AG04450 (cell line): ENCODE results near the gene CFAP77. TPM values are rescaled to one million over a fixed set of nuclear protein-coding genes. Genes with fewer than 3 reads are reported as not detected.

Experiments
- CTCF ChIA-PET: fragments of 300-600, 350-600 bp; formaldehyde crosslinking; extraction: SDS; loops from one replicate; lab custom pipeline; 2022; ENCODE audit warnings: antibody characterized with exemption, inconsistent platforms; lab: Charles Lee
- POLR2A ChIA-PET: fragments of 350-600 bp; formaldehyde crosslinking; extraction: SDS; loops from one replicate; lab custom pipeline; 2021; ENCODE audit warnings: antibody characterized with exemption, inconsistent platforms; lab: Yijun Ruan, JAX
- DNase-seq: peaks from one replicate; pipeline ENCODE4 v3.0.0-alpha.2; 2011; ENCODE audit warnings: low read depth, low spot score
- H3K27ac ChIP-seq: one replicate; pipeline ENCODE4 v1.5.1; 2012; ENCODE audit warnings: low read depth, low read length, control low read depth
- H3K27me3 ChIP-seq: one replicate; pipeline ENCODE4 v1.6.0; 2012; ENCODE audit warnings: low read length; ENCODE audit not compliant: control insufficient read depth, insufficient read depth
- H3K4me3 ChIP-seq: 2 replicates; pipeline ENCODE4 v1.5.1; 2011; ENCODE audit warnings: mild to moderate bottlenecking, low read depth, low read length, control low read depth
- H3K9me3 ChIP-seq: 2 replicates; pipeline ENCODE4 v1.5.1; 2012; ENCODE audit warnings: low read length; ENCODE audit not compliant: control insufficient read depth, insufficient read depth
- polyA plus RNA-seq: library from polyadenylated mRNA; depleted of rRNA; stranded (reverse); fragments of >200 nt; gene quantifications from 2 replicates; pipeline ENCODE4 v1.2.3, GENCODE V29; 2011
- TF ChIP-seq, protein P1 (sequence below): IDR thresholded peaks from 2 replicates; pipeline ENCODE4 v1.5.1; 2011; ENCODE audit warnings: low read depth, low read length, control low read depth, inconsistent platforms

Gene CFAP77
- polyA plus RNA-seq, 1 experiment: not detected

- Histone ChIP-seq H3K27ac (no peak overlapping the region), H3K27me3 (peaks cover 44% of the 10 kb centered on the region), H3K4me3 (no peak overlapping the region), H3K9me3 (no peaks in the 10 kb centered on the region)
- no peak for DNase-seq
- POLR2A ChIA-PET: interaction anchor here (0.7 kb wide), 1 partner anchor 13 kb away, joined by 6 read pairs; no protein-coding TSS in a partner anchor
- CTCF ChIA-PET: interaction anchor here (1.0 kb wide), 1 partner anchor 74 kb away, joined by 3 read pairs; no protein-coding TSS in a partner anchor
- TF ChIP-seq, protein P1, sequence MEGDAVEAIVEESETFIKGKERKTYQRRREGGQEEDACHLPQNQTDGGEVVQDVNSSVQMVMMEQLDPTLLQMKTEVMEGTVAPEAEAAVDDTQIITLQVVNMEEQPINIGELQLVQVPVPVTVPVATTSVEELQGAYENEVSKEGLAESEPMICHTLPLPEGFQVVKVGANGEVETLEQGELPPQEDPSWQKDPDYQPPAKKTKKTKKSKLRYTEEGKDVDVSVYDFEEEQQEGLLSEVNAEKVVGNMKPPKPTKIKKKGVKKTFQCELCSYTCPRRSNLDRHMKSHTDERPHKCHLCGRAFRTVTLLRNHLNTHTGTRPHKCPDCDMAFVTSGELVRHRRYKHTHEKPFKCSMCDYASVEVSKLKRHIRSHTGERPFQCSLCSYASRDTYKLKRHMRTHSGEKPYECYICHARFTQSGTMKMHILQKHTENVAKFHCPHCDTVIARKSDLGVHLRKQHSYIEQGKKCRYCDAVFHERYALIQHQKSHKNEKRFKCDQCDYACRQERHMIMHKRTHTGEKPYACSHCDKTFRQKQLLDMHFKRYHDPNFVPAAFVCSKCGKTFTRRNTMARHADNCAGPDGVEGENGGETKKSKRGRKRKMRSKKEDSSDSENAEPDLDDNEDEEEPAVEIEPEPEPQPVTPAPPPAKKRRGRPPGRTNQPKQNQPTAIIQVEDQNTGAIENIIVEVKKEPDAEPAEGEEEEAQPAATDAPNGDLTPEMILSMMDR: no peak
Observed at GRCh38 chr9:132500193-132500592, 90.2 kb downstream of the CFAP77 start.

- H3K27me3 ChIP-seq: peaks cover 50% of the 10 kb centered on the region
- TF ChIP-seq, protein P1: no peak
- no peak for DNase-seq
- CTCF ChIA-PET: no interaction called here
- POLR2A ChIA-PET: no interaction called here
- H3K4me3 ChIP-seq: no peak overlapping the region
- H3K27ac ChIP-seq: no peak overlapping the region
- no peaks in the 10 kb centered on the region for H3K9me3 ChIP-seq
Observed at GRCh38 chr9:132502480-132502879, 92.5 kb downstream of the CFAP77 start.

GRCh38 chr9:132503116-132503515, 93.1 kb downstream of the CFAP77 start:
- no peaks in the 10 kb centered on the region for H3K9me3 ChIP-seq
- H3K27me3 ChIP-seq: peaks cover 50% of the 10 kb centered on the region
- TF ChIP-seq, protein P1: no peak
- H3K4me3 ChIP-seq: no peak overlapping the region
- DNase-seq: no peak
- ChIA-PET CTCF (no interaction called here), POLR2A (no interaction called here)
- H3K27ac ChIP-seq: no peak overlapping the region

- TF ChIP-seq, protein P1: no peak
- CTCF ChIA-PET: interaction anchor here (0.7 kb wide), 1 partner anchor 71 kb away, joined by 3 read pairs; no protein-coding TSS in a partner anchor
- Histone ChIP-seq H3K27ac (no peak overlapping the region), H3K9me3 (no peaks in the 10 kb centered on the region), H3K4me3 (no peak overlapping the region), H3K27me3 (peaks cover 41% of the 10 kb centered on the region)
- POLR2A ChIA-PET: no interaction called here
- DNase-seq: no peak
Observed at GRCh38 chr9:132504488-132504887, 94.5 kb downstream of the CFAP77 start.

- Histone ChIP-seq H3K9me3 (no peaks in the 10 kb centered on the region; the same call in 1 of the 2 replicates), H3K27me3 (peaks cover 48% of the 10 kb centered on the region), H3K27ac (no peak overlapping the region), H3K4me3 (no peak overlapping the region)
- TF ChIP-seq, protein P1: no peak
- ChIA-PET CTCF (interaction anchor here (1.0 to 3.8 kb wide), 8 partner anchors 29 to 396 kb away, joined by 3 to 56 read pairs (median 4); no protein-coding TSS in a partner anchor), POLR2A (no interaction called here)
- DNase-seq: no peak
Observed at GRCh38 chr9:132505991-132506655, 96.1 kb downstream of the CFAP77 start.
